GM12878 (cell line): ENCODE data around the gene MKNK1. TPM values are rescaled to one million over a fixed set of nuclear protein-coding genes. Genes with fewer than 3 reads are reported as not detected.

Source experiments
- ATAC-seq: fragments of 200-7000 bp; cut with Tn5 transposase; 3 replicates; pipeline ENCODE4 v1.9.1; 2020; ENCODE audit warnings: mild to moderate bottlenecking, moderate library complexity
- BruUV-seq: library from RNA; stranded (reverse); fragments of 400-500 nt; replicated peaks from 2 replicates; lab custom pipeline; 2021; lab: Mats Ljungman, UMichigan
- CTCF ChIA-PET: fragments of 300-600 bp; sonication (Branson Sonifier 250); formaldehyde crosslinking; extraction: SDS; loops from one replicate; lab custom pipeline; 2021; ENCODE audit warnings: inconsistent platforms; lab: Yijun Ruan, JAX
- POLR2A ChIA-PET: fragments of 350-600 bp; formaldehyde crosslinking; extraction: SDS; loops from one replicate; lab custom pipeline; 2021; ENCODE audit warnings: inconsistent platforms; lab: Charles Lee
- RAD21 ChIA-PET: fragments of 300-600 bp; sonication (Branson Sonifier 250); formaldehyde crosslinking; loops from one replicate; lab custom pipeline; 2023; ENCODE audit warnings: antibody characterized with exemption; ENCODE audit not compliant: unreplicated experiment; lab: Charles Lee
- SMC1A ChIA-PET: fragments of 300-600 bp; sonication (Branson Sonifier 250); formaldehyde crosslinking; loops from one replicate; lab custom pipeline; 2023; ENCODE audit not compliant: unreplicated experiment, uncharacterized antibody; lab: Charles Lee
- DNase-seq: peaks from one replicate; pipeline ENCODE4 v3.0.0-alpha.2; 2011; ENCODE audit warnings: low read depth, low spot score
- FAIRE-seq: peaks from 3 replicates; lab custom pipeline; 2011; peaks lifted over from hg19 to GRCh38; lab: Jason Lieb, UNC
- H2AFZ ChIP-seq: 2 replicates; pipeline ENCODE4 v1.6.0; 2011; ENCODE audit warnings: low read depth, low read length, control low read depth; ENCODE audit not compliant: control insufficient read depth
- H3K27ac ChIP-seq: 2 replicates; pipeline ENCODE4 v1.5.1; 2011; ENCODE audit warnings: control low read depth; ENCODE audit not compliant: control insufficient read depth, insufficient read depth
- H3K27me3 ChIP-seq, 2 experiments: replicated peaks in 1 of 2; 2 replicates each; pipeline versions ENCODE4 v1.6.0 to v1.6.1; 2011; ENCODE audit warnings: low read length in 1 of 2; ENCODE audit not compliant: control insufficient read depth in 2 of 2, insufficient read depth in 2 of 2
- H3K36me3 ChIP-seq, 2 experiments: 2 replicates each; pipeline ENCODE4 v1.5.1; 2011; ENCODE audit warnings: low read length in 1 of 2; ENCODE audit not compliant: control insufficient read depth in 2 of 2, insufficient read depth in 2 of 2
- H3K4me1 ChIP-seq: 2 replicates; pipeline ENCODE4 v1.6.1; 2011; ENCODE audit warnings: mild to moderate bottlenecking, low read length, moderate library complexity, mixed read lengths; ENCODE audit not compliant: control insufficient read depth, insufficient read depth
- H3K4me2 ChIP-seq: 2 replicates; pipeline ENCODE4 v1.6.0; 2011; ENCODE audit warnings: control low read depth; ENCODE audit not compliant: control insufficient read depth, insufficient read depth
- H3K4me3 ChIP-seq: fragments of 200-600 bp; sonication (generic); 2 replicates; pipeline ENCODE4 v1.5.1; 2016
- H3K79me2 ChIP-seq: 2 replicates; pipeline ENCODE4 v1.6.0; 2011; ENCODE audit warnings: low read length; ENCODE audit not compliant: control insufficient read depth, insufficient read depth
- H3K9ac ChIP-seq: 2 replicates; pipeline ENCODE4 v1.8.0; 2011; ENCODE audit warnings: low read length, control low read depth, mixed read lengths; ENCODE audit not compliant: control insufficient read depth, insufficient read depth
- H3K9me3 ChIP-seq: replicated peaks from 3 replicates; pipeline ENCODE4 v1.5.1; 2011; ENCODE audit warnings: mild to moderate bottlenecking, low read length; ENCODE audit not compliant: control insufficient read depth, insufficient read depth
- H4K20me1 ChIP-seq: 2 replicates; pipeline ENCODE4 v1.6.0; 2011; ENCODE audit not compliant: control insufficient read depth, insufficient read depth
- ATF7 ChIP-seq: fragments of 450-650 bp; IDR thresholded peaks from 2 replicates; pipeline ENCODE4 v1.6.1; 2016; ENCODE audit warnings: low read depth, mild to moderate bottlenecking
- CEBPZ ChIP-seq: fragments of 150-350 bp; IDR thresholded peaks from 2 replicates; pipeline ENCODE4 v1.6.1; 2016; ENCODE audit warnings: low read depth, low read length
- EZH2 ChIP-seq: IDR thresholded peaks from 2 replicates; pipeline ENCODE4 v1.6.1; 2012; ENCODE audit warnings: low read depth, mild to moderate bottlenecking, control low read depth, inconsistent platforms, low read length, borderline replicate concordance; ENCODE audit not compliant: control insufficient read depth
- GATAD2B ChIP-seq: fragments of 450-650 bp; conservative IDR thresholded peaks from 2 replicates; pipeline ENCODE4 v1.6.1; 2017; ENCODE audit warnings: low read depth, mild to moderate bottlenecking, moderate library complexity
- MTA2 ChIP-seq: fragments of 450-650 bp; IDR thresholded peaks from 2 replicates; pipeline ENCODE4 v1.6.1; 2016; ENCODE audit warnings: low read depth, mild to moderate bottlenecking, moderate library complexity
- NR2F1 ChIP-seq: fragments of 450-650 bp; conservative IDR thresholded peaks from 2 replicates; pipeline ENCODE4 v1.6.1; 2017; ENCODE audit warnings: mild to moderate bottlenecking
- SMAD1 ChIP-seq: fragments of 450-650 bp; IDR thresholded peaks from 2 replicates; pipeline ENCODE4 v1.6.1; 2018; ENCODE audit warnings: mild to moderate bottlenecking, low read depth; ENCODE audit not compliant: partially characterized antibody
- SPI1 ChIP-seq: IDR thresholded peaks from 2 replicates; pipeline ENCODE4 v1.6.1; 2011; ENCODE audit warnings: low read depth, mild to moderate bottlenecking, low read length, moderate library complexity, borderline replicate concordance; ENCODE audit not compliant: insufficient read depth
- TARDBP ChIP-seq: IDR thresholded peaks from 2 replicates; pipeline ENCODE4 v1.6.1; 2016; ENCODE audit warnings: borderline replicate concordance
- ZBED1 ChIP-seq: IDR thresholded peaks from 2 replicates; pipeline ENCODE4 v1.6.1; 2016; ENCODE audit warnings: borderline replicate concordance
- ZNF274 ChIP-seq: IDR thresholded peaks from one replicate; pipeline ENCODE4 v1.8.0; 2011; ENCODE audit not compliant: insufficient read length, insufficient read depth
- whole genome bisulfite sequencing: methylation state at CpG from one replicate; pipeline ENCODE4 v1.1.6; 2016; ENCODE audit warnings: low lambda C conversion rate; ENCODE audit not compliant: insufficient replicate concordance, insufficient coverage; ENCODE audit errors: missing lambda C conversion rate; 5-methylcytosine and 5-hydroxymethylcytosine counted together
- in situ Hi-C: fragments of 300-500 bp; cut with MboI; formaldehyde crosslinking; loops from 9 replicates; pipeline ENCODE4 v1.14.3; 2018; ENCODE audit warnings: mixed read lengths
- intact Hi-C: fragments of 100-400 bp; cut with micrococcal nuclease; formaldehyde crosslinking; loops from one replicate; pipeline ENCODE4 v1.14.2; 2022; ENCODE audit not compliant: unreplicated experiment
- polyA plus RNA-seq, 11 experiments: library from polyadenylated mRNA; depleted of rRNA in 4 of 11; unstranded in 6 of 11; stranded (reverse) in 5 of 11; fragments of >200 nt; fragmentation: Nextera tagmentation in 4 of 11; fragmentation: Illumina TruSeq in 1 of 11; extraction: Ambion mirVana in 4 of 11; extraction: Trizol in 1 of 11; gene quantifications; 1 replicate in 1 of 11; 2 replicates in 10 of 11; pipeline versions ENCODE4 v1.2.1 to v1.2.3, GENCODE V29; 2011 to 2016; ENCODE audit warnings: inconsistent platforms in 2 of 11, missing spikeins in 2 of 11, low read depth in 1 of 11
- total RNA-seq, 4 experiments: library from RNA; depleted of rRNA in 3 of 4; stranded (reverse); fragments of >200 nt in 3 of 4; fragmentation: Illumina TruSeq in 1 of 4; extraction: Trizol in 1 of 4; gene quantifications; 2 replicates each; pipeline versions ENCODE4 v1.2.1 to v1.2.3, GENCODE V29; 2013 to 2021
- TF ChIP-seq, protein P1 (sequence below): IDR thresholded peaks from 2 replicates; pipeline ENCODE4 v1.6.1; 2012; ENCODE audit warnings: improper control_type of control experiment, low read depth, low read length; ENCODE audit not compliant: insufficient replicate concordance

The MKNK1 gene
- total and polyA plus RNA-seq, 10 of the 15 experiments (the other 5 are each of a cell fraction or from before 2014, with no cell fraction given), result 13.7 to 29.9 (median 26.5) TPM

DNA sequence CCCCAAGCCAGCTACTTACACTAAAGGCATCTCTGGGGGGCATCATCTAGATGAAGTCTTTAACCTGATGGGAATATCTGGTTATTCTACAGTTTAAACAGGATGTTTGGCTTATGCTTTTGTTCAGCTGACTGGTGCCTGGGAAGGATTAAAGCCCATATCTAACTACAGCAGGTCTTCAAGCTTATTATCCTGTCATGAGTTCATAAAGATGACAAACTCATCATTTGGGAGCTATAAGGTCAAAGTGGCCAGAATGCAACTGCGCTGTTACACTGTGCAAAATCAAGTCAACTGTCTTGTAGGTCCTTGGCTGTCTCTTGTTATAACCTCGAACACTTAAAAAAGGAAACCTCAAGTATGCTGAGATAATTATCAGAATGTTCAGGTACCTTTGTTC, 31.1 kb upstream of the MKNK1 start:
- CTCF ChIA-PET, result interaction anchor here (0.7 kb wide), 1 partner anchor 45 kb away, joined by 3 read pairs; no protein-coding TSS in a partner anchor
- TSS peak; percentile 42 for BruUV-seq
- Histone ChIP-seq H3K9me3 (no peaks in the 10 kb centered on the region), H3K4me3 (no peak overlapping the region), H3K9ac (no peak overlapping the region), H3K79me2 (no peaks in the 10 kb centered on the region), H3K4me2 (no peak overlapping the region), H3K36me3 (peaks cover 2 to 8% of the 10 kb centered on the region in 2 experiments), H3K27ac (no peak overlapping the region), H2AFZ (no peak overlapping the region), H4K20me1 (no peaks in the 10 kb centered on the region), H3K4me1 (no peaks in the 10 kb centered on the region), H3K27me3 (no peaks in the 10 kb centered on the region)
- 98% methylated on average over 2 of the region's 2 CpGs for WGBS
- POLR2A ChIA-PET, result no interaction called here
- FAIRE-seq, result no peak
- ATAC-seq, result no peak
- SMC1A ChIA-PET, result no interaction called here
- in situ Hi-C loops (no loop called here), intact Hi-C loops (no loop called here)
- RAD21 ChIA-PET, result no interaction called here
- no peak for DNase-seq
- TF ChIP-seq GATAD2B (no peak), CEBPZ (no peak), NR2F1 (no peak), EZH2 (no peak), SMAD1 (no peak), ATF7 (no peak), TARDBP (no peak), ZNF274 (no peak), SPI1 (no peak), MTA2 (no peak), ZBED1 (no peak)
- TF ChIP-seq, protein P1, sequence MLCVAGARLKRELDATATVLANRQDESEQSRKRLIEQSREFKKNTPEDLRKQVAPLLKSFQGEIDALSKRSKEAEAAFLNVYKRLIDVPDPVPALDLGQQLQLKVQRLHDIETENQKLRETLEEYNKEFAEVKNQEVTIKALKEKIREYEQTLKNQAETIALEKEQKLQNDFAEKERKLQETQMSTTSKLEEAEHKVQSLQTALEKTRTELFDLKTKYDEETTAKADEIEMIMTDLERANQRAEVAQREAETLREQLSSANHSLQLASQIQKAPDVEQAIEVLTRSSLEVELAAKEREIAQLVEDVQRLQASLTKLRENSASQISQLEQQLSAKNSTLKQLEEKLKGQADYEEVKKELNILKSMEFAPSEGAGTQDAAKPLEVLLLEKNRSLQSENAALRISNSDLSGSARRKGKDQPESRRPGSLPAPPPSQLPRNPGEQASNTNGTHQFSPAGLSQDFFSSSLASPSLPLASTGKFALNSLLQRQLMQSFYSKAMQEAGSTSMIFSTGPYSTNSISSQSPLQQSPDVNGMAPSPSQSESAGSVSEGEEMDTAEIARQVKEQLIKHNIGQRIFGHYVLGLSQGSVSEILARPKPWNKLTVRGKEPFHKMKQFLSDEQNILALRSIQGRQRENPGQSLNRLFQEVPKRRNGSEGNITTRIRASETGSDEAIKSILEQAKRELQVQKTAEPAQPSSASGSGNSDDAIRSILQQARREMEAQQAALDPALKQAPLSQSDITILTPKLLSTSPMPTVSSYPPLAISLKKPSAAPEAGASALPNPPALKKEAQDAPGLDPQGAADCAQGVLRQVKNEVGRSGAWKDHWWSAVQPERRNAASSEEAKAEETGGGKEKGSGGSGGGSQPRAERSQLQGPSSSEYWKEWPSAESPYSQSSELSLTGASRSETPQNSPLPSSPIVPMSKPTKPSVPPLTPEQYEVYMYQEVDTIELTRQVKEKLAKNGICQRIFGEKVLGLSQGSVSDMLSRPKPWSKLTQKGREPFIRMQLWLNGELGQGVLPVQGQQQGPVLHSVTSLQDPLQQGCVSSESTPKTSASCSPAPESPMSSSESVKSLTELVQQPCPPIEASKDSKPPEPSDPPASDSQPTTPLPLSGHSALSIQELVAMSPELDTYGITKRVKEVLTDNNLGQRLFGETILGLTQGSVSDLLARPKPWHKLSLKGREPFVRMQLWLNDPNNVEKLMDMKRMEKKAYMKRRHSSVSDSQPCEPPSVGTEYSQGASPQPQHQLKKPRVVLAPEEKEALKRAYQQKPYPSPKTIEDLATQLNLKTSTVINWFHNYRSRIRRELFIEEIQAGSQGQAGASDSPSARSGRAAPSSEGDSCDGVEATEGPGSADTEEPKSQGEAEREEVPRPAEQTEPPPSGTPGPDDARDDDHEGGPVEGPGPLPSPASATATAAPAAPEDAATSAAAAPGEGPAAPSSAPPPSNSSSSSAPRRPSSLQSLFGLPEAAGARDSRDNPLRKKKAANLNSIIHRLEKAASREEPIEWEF, result no peak
